RWPE2 (cell line): ENCODE data around the gene GPHA2.

Experiments
- ATAC-seq: fragments of 200-7000 bp; cut with Tn5 transposase; 3 replicates; pipeline ENCODE4 v1.9.1; 2021; ENCODE audit warnings: low read depth
- DNase-seq: peaks from one replicate; pipeline ENCODE4 v3.0.0-alpha.2; 2020; ENCODE audit warnings: low spot score
- H3K27ac ChIP-seq: fragments of 450-650 bp; 2 replicates; pipeline ENCODE4 v1.5.1; 2017; ENCODE audit warnings: mild to moderate bottlenecking; ENCODE audit not compliant: poor library complexity, severe bottlenecking
- H3K27me3 ChIP-seq: fragments of 250-450 bp; sonication (Bioruptor Pico); 2 replicates; pipeline ENCODE4 v1.5.1; 2021; ENCODE audit warnings: mild to moderate bottlenecking, moderate library complexity; ENCODE audit not compliant: insufficient read depth, poor library complexity, severe bottlenecking
- H3K36me3 ChIP-seq: fragments of 250-450 bp; sonication (Bioruptor Pico); 2 replicates; pipeline ENCODE4 v1.5.1; 2020; ENCODE audit warnings: low read depth, mild to moderate bottlenecking, moderate library complexity
- H3K4me1 ChIP-seq: fragments of 250-450 bp; sonication (Bioruptor Pico); 2 replicates; pipeline ENCODE4 v1.5.1; 2021; ENCODE audit warnings: mild to moderate bottlenecking, moderate library complexity; ENCODE audit not compliant: insufficient read depth, poor library complexity, severe bottlenecking
- H3K4me3 ChIP-seq: fragments of 250-450 bp; sonication (Bioruptor Pico); 2 replicates; pipeline ENCODE4 v1.5.1; 2021; ENCODE audit warnings: mild to moderate bottlenecking, moderate library complexity; ENCODE audit not compliant: severe bottlenecking
- H3K9me3 ChIP-seq: fragments of 250-450 bp; sonication (Bioruptor Pico); 2 replicates; pipeline ENCODE4 v1.5.1; 2021; ENCODE audit warnings: mild to moderate bottlenecking, moderate library complexity; ENCODE audit not compliant: severe bottlenecking
- CTCF ChIP-seq: fragments of 450-650 bp; IDR thresholded peaks from one replicate; pipeline ENCODE4 v1.5.1; 2017; ENCODE audit warnings: mild to moderate bottlenecking, moderate library complexity; ENCODE audit not compliant: poor library complexity, severe bottlenecking

Gene GPHA2

GRCh38 chr11:64916775-64917662, 18.7 kb downstream of the GPHA2 start, which contains the start of gene ATG2A:
ATG2A (minus strand) TSS chr11:64917209; CDS start chr11:64917135, 74 bp downstream.
- TF ChIP-seq CTCF: no peak
- Histone ChIP-seq H3K27me3 (no peaks in the 10 kb centered on the region), H3K4me1 (peaks cover 3% of the 10 kb centered on the region), H3K9me3 (no peaks in the 10 kb centered on the region), H3K27ac (peak within 1 kb of the TSS; percentile 44), H3K4me3 (peak within 1 kb of the TSS; percentile 61), H3K36me3 (peaks cover 11% of the 10 kb centered on the region; the same call in 1 of the 2 replicates)
- ATAC-seq: peak; percentile 95
- peak; percentile 97 for DNase-seq

- peaks cover 3% of the 10 kb centered on the region for H3K4me1 ChIP-seq
- peaks cover 12% of the 10 kb centered on the region; the same call in 1 of the 2 replicates for H3K36me3 ChIP-seq
- H3K27me3 ChIP-seq: no peaks in the 10 kb centered on the region
- no peaks in the 10 kb centered on the region for H3K9me3 ChIP-seq
- H3K27ac ChIP-seq: peak overlapping the region; percentile 44
- ATAC-seq: peak; percentile 7; the same call in 1 of the 3 replicates
- DNase-seq: no peak
- H3K4me3 ChIP-seq: peak overlapping the region; percentile 61
- TF ChIP-seq CTCF: no peak
Measured at GRCh38 chr11:64916040-64916774, 19.5 kb downstream of the GPHA2 start.

DNA sequence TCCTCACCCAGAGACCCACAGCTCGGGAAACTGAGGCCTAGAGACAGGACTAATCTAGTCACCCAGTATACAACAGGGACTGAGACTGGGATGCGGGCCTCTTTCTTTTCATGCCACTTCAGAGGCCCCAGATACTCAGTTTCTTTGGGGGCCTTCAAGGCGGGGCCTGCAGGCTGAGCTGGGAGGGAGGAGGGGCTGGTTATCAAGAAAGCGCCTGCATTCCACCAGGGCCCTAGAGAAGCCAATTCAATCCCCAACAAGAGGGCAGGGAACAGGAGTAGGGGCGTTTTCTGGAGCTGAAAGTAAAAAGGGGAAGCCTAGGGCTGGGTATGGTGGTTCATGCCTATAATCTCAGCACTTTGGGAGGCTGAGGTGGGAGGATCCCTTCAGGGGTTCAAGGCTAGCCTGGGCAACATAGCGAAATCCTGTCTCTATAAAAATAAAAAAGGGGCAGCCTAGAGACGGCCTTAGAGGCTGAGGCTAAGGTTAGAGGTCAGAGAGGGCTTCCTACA, 20.3 kb downstream of the GPHA2 start:
- Histone ChIP-seq H3K4me1 (peaks cover 3% of the 10 kb centered on the region), H3K4me3 (peak overlapping the region; percentile 61), H3K9me3 (no peaks in the 10 kb centered on the region), H3K36me3 (peaks cover 19% of the 10 kb centered on the region), H3K27me3 (no peaks in the 10 kb centered on the region), H3K27ac (peak overlapping the region; percentile 44)
- TF ChIP-seq CTCF: no peak
- no peak for ATAC-seq
- DNase-seq: no peak

DNA sequence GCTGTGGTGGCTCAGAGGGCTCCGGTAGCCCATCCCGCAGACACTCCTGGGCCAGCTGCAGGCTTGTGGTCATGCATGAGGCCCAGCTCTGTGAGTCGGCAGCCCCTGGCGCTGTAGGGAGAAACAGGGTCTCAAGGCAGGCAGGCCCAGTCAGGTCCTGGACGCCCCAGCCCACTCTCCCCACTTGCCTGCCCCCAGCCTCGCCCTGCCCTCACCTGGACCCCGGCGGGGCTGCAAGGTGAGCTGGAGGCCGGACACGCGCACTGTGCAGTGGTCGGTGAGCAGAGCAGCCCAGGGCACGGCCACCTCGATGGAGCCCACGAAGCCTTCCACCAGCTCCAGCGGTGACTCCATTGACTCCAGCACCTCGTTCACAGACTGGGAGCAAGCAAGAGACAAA, 21.6 kb downstream of the GPHA2 start:
- H3K4me1 ChIP-seq: peaks cover 3% of the 10 kb centered on the region
- H3K27ac ChIP-seq: no peak overlapping the region
- TF ChIP-seq CTCF: no peak
- no peak overlapping the region for H3K4me3 ChIP-seq
- DNase-seq (no peak), ATAC-seq (no peak)
- H3K27me3 ChIP-seq: no peaks in the 10 kb centered on the region
- no peaks in the 10 kb centered on the region for H3K9me3 ChIP-seq
- peaks cover 29% of the 10 kb centered on the region for H3K36me3 ChIP-seq
